GM18507 (cell line): ENCODE measurements around the gene ADAD2.
A peak's percentile ranks its signal among the peaks of the same experiment; 100 is the strongest.

Source experiments
- DNase-seq: peaks from one replicate; pipeline ENCODE4 v3.0.0; 2011; ENCODE audit warnings: low read depth; ENCODE audit not compliant: insufficient read length; ENCODE audit errors: extremely low spot score
- FAIRE-seq: peaks from 2 replicates; lab custom pipeline; 2011; peaks lifted over from hg19 to GRCh38; lab: Jason Lieb, UNC

The ADAD2 gene

GRCh38 chr16:84175350-84176081, 15.4 kb upstream of the ADAD2 start:
- FAIRE-seq (peak; percentile 78), DNase-seq (peak; percentile 65)

- DNase-seq (no peak), FAIRE-seq (no peak)
These were observed 14.5 kb upstream of the ADAD2 start for GRCh38 chr16:84176192-84177053.

DNA sequence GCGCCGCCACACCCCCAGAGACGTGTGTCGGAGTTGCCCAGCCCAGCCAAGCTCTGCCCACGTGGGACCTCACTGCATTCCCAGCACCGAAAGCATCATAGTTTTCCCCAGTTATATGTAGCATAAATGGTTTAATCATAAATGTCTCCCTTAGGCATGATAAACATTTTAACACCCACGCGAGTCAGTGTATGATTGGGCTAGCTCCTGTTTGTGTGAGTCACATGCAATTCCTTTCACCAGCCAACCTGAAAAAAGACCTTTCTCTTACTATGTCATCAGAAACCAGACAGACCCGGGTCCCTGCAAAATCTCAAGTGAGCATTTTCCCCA, 13.2 kb upstream of the ADAD2 start:
- DNase-seq (no peak), FAIRE-seq (no peak)

- DNase-seq (no peak), FAIRE-seq (no peak)
These were observed 12.7 kb upstream of the ADAD2 start for GRCh38 chr16:84178146-84178765.

DNA sequence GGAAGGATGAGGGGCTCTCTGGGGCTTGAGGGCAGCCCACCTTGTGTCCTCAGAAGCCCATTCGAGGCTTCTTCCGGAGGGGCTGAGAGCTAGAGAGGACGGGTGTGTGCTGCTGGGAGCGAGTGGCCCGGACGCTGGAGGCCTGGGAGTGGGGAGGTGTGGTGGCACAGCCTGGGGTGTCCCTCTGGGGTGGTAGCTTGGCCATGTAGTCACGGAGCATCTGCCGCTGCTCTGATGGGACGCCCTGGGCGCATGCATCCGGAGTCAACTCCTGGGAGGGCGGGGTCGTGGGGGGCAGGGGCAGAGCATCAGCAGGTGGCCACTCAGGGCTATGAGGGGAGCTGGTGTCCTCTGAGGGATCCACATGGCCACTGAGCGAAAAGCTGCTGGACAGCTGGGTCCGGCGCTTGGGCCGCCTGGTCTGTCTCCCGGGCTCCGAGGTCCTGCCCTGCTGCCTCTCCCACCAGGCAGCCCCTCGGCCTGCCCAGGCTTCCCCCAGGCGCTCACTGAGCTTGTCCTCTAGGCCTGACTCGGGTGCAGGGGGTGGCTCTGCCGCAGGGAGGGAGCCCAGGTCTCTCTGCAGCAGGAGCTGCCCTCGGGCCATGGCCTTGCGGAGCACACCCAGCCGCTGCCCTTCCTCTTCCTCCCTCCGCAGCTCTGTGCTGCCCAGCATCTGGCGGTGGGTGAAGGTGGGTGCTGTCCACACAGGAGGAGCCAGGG, 11.9 kb upstream of the ADAD2 start:
- DNase-seq (no peak), FAIRE-seq (no peak)

DNA sequence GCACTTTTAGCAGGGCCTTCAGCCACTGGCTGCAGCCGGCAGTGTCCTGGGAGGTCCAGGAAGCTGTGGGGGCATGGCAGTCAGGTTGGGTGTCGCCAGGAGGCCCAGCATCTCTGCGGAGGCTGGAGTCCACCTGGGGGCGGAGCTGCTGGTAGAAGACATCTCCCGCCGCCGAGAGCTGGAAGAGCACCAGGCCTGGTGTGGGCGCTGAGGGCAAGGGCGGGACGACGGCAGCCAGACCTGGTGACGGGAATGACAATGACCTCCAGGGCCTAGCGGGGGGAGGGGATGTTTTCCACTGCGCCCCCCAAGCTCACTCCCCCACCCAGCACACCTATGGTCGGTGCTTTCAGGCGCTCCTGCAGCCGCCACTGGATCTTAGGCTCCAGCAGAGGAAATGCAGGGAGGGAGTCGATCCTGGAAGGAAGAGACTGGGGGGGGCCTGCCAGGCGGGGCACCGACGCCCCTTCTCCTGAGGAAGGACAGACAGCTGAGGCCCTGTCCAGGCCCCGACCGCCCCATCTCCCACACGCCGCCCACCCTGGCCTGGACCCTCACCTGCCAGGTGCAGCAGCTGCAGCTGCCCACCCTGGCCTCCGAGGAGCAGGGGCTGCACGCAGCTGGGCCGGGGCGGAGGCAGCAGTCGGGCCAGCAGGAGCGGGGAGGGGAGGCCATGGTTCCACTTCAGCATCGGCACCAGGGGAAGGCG, 11.2 kb upstream of the ADAD2 start:
- no peak for FAIRE-seq
- DNase-seq, result no peak

GRCh38 chr16:84180519-84181140, 10.3 kb upstream of the ADAD2 start:
- FAIRE-seq (no peak), DNase-seq (no peak)

- DNase-seq, result no peak
- FAIRE-seq, result no peak
These were observed 9.6 kb upstream of the ADAD2 start for GRCh38 chr16:84181144-84181915.

DNA sequence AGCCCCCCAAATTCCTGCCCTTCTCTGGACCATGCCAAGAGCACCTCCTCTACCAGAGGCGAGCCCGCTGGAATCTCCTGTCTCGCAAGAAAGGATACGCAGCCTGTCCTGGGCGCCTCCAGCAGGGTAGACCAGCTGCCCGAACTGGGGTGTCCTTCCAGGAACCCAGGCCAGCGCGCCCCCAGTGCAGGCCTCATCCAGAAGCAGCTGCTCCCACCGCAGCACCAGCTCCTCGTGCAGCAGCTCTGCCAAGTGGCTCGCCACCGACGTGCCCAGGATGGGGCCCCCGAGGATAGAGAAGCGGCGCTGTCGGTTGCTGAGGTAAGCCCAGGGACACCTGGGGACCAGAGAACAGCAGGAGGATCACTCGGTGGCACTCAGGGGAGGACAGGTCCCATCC, 8.9 kb upstream of the ADAD2 start:
- FAIRE-seq (no peak), DNase-seq (no peak)

DNA sequence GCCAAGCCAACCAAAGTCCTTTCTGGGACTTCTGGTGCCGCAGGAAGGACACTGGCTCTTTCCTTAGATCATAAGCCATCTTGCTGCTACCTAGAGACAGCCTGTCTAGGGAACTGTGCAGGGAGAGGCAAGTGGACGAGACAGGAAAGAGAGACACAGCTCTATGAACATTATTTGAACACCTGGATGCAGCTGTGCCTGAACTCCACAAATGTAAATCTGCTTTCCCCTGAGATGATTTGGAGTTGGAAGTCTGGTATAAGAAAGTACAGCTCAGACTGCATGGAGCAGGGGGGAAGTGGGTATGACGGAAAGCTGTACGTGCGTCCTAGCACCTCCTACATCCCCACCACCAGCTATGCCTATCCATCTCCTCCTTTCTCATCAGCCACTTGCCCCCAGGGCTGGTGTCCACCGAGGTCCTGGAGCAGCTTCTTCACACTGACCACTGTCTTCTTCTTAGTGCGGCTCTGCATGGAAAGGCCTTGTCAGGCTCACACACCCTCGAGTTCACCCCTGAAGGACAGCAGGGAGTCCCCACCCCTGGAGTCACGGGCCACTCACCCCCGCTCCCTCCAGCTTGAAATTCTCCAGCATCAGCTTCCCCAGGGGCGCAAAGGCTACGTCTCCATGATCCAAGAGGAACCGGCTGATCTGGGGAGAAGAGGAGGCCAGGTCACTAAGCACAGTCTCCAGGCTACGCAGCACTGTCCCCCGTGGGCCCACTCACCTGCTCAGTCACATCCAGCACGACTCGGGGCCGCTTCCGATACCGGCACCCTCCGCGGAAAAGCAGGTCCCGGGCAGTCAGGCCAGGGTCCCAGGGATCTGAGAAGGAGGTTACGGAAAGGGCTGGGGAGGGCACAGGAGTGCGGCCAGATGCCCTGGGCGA, 8.0 kb upstream of the ADAD2 start:
- no peak for DNase-seq
- no peak for FAIRE-seq

DNA sequence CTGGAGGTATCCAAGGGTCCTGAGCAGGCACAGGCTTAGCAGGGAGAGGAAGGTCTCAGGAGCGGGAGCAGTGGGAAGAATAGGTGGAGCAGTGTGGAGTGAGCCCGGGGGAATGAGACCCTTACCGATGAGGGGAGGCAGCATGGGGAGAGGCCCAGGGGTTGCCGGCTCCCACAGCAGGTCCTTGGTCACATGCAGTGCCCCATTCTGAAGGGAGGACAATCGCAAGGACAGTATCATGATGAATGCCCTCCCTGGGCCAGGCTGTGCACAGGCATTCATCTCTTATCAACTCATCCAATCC, 7.4 kb upstream of the ADAD2 start:
- FAIRE-seq (no peak), DNase-seq (no peak)

DNA sequence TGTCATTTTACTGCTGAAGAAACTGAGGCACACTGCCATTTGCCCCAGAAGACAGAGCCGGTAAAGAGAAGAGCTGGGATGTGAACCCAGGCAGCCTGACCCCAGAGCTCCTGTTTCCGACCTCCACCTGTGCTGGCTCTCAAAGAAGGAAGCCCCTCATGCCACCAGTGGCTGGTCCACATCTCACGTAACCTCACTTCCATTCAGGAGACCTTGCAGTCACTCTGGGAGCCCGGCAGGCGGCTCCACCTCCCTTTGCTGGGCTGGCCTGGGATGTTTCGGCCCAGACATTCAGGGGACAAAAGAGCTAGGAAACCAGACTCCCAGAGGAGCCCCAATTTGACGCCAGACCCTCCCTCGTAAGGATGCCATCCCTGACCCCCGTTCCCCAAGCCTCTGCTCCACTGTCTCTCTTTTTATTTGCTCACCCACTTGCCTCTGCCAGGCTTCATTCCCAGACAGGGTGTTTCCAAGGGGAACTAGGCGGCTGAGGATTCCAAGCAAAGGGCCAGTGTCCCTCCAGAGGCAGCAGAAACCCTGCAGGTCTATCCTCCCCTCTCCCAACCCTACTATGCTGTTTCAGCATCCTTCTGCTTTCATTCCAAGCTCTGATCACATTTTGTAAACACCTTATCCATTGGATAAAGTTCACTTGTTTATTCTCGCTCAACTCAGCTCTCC, 6.9 kb upstream of the ADAD2 start:
- no peak for DNase-seq
- no peak for FAIRE-seq

DNA sequence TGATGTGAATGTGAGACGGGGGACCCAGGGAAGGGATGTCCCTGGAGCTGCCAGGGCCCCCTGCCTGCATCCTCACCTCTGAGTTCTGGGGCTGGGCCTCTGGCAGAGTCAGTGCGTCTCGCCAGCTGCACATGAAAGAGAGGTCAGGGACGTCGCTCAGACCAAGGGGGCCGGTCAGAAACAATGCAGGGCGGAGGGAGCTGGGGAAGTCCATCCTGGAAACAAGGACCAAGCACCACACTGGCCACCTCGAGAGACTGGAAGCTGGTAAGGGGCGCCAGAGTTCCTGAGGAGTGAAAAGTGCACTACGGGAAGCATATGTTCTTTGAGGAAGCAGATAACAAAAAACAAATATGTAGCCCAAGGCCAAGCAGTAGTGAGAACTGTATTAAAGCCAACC, 6.2 kb upstream of the ADAD2 start:
- FAIRE-seq (no peak), DNase-seq (no peak)

DNA sequence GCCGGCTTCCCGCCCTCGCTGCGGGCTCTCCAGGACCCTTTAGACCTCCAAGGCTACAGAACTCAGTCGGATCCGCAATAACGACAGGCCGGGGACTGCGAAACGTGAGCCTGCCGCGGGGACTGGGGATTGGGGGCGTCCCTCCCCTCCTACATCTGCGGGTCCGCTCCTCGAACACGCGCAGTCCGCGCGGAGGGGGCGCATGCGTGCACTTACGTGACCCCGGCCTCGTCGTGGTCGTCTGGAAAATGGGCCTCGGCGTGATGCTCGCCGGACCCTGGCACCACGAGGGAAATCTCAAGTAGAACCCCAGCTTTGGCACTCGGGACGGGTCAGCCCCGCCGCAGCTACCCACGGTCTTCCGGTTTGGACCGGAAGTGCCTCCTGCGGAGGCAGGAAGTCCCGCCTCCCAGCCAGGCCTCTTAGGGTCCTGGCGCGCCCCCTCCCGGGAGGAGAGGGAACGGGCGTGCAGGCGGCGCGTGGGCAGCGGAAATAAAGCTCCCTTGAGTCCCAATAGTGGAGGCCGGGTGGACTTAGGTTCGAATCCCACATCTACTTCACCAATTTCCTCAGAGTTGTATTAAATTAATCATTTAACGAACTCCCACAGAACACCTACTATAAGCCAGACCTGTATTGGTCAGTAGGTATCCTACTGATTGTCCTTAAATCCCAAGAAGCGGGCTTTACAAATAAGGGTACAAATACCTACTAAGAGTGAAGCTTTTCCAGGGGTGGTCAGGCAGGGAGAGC, 4.1 kb upstream of the ADAD2 start, which contains the start of gene TAF1C:
Gene TAF1C, minus strand, starts transcription at position 373 of the 753 bp plus-strand sequence. CDS start 2,069 bp downstream, outside the sequence.
- peak; percentile 99 for DNase-seq
- peak; percentile 86 for FAIRE-seq

DNA sequence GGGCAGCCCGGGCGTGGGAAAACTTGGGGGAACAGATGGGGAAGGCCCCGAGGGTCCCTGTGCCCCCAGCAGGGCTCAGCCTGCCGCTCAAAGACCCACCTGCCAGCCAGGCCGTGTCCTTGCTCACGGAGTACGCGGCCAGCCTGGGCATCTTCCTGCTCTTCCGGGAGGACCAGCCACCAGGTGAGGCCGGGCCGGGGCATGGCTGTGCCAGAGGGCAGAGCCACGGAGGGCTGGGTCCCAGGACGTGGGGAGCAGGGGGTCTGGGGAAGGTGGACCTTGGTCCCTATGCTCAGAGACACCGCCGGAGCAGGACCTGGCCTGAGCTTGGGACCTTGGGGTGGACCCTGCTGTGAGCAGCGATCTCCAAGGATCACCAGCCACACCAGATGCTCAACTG, 509 bp downstream of the ADAD2 start:
- FAIRE-seq (no peak), DNase-seq (no peak)

DNA sequence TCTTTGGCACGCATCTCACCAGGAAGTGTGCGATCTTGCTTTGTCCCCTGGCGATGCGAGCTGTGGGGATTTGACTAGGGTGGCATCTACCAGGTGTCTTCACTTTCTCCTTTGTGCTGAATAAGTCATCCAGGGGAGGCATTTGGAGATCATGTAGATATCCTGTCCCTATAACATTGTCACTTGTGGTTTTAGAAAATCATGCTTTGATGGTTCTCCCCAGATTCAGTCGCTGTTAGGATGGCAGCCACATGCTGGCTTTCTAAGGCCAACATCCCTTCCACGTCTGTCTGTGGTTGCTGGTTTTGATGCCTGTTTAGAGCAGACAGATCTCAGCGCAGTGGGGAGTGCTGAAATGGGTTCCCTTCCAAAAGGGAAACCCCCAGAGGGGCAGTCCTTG, 2.5 kb downstream of the ADAD2 start:
- no peak for FAIRE-seq
- no peak for DNase-seq
